HEK293 (cell line): ENCODE results near the gene SIRPB2.

ENCODE experiments used
- KLF7 ChIP-seq: fragments of 450-650 bp; formaldehyde crosslinking; IDR thresholded peaks from 2 replicates; pipeline ENCODE4 v1.5.1; 2016; ENCODE audit warnings: missing biosample characterization, missing genetic modification characterization, borderline replicate concordance
- RBAK ChIP-seq: fragments of 450-650 bp; formaldehyde crosslinking; IDR thresholded peaks from 2 replicates; pipeline ENCODE4 v1.5.1; 2016; ENCODE audit warnings: missing biosample characterization, missing genetic modification characterization
- SETDB1 ChIP-seq: IDR thresholded peaks from one replicate; pipeline ENCODE4 v1.6.1; 2017; ENCODE audit warnings: mild to moderate bottlenecking, low read length, moderate library complexity, mixed read lengths; ENCODE audit not compliant: insufficient read length
- TF ChIP-seq, protein P1 (sequence below): fragments of 450-650 bp; formaldehyde crosslinking; IDR thresholded peaks from 2 replicates; pipeline ENCODE4 v1.5.1; 2016; ENCODE audit warnings: missing biosample characterization, missing genetic modification characterization
- TF ChIP-seq, protein P2 (sequence below): fragments of 450-650 bp; formaldehyde crosslinking; IDR thresholded peaks from 2 replicates; pipeline ENCODE4 v1.5.1; 2016; ENCODE audit warnings: missing biosample characterization, missing genetic modification characterization, borderline replicate concordance

DNA sequence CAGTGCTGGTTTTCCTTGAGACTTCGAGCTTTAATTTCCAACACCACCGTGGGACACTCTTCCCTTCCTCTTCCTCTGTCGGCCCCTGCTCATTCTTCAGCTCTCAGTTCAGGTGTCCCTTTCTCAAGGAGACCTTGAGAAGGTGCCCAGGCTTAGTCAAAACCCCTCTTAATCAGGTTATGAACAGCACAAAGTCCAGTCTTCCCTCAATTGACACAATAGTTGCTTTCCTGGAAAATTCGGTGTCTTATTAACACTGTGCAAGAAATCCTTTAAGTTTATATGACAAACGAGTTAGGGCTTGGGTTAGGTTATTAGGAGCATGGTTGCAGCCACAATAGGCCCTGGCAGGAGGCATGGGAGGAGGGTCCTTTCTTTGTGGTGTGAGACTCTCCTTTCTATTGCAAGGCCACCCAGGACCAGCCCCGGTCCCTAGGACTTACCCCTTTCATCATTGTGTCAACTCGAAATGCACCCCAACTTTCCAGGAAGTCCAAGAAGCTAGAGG, 23.0 kb downstream of the SIRPB2 start:
- TF ChIP-seq, protein P1, sequence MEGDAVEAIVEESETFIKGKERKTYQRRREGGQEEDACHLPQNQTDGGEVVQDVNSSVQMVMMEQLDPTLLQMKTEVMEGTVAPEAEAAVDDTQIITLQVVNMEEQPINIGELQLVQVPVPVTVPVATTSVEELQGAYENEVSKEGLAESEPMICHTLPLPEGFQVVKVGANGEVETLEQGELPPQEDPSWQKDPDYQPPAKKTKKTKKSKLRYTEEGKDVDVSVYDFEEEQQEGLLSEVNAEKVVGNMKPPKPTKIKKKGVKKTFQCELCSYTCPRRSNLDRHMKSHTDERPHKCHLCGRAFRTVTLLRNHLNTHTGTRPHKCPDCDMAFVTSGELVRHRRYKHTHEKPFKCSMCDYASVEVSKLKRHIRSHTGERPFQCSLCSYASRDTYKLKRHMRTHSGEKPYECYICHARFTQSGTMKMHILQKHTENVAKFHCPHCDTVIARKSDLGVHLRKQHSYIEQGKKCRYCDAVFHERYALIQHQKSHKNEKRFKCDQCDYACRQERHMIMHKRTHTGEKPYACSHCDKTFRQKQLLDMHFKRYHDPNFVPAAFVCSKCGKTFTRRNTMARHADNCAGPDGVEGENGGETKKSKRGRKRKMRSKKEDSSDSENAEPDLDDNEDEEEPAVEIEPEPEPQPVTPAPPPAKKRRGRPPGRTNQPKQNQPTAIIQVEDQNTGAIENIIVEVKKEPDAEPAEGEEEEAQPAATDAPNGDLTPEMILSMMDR (tag by site-specific recombination) = no peak
- TF ChIP-seq SETDB1 (no peak), KLF7 (tag by site-specific recombination) (no peak), RBAK (no peak)
- TF ChIP-seq, protein P2, sequence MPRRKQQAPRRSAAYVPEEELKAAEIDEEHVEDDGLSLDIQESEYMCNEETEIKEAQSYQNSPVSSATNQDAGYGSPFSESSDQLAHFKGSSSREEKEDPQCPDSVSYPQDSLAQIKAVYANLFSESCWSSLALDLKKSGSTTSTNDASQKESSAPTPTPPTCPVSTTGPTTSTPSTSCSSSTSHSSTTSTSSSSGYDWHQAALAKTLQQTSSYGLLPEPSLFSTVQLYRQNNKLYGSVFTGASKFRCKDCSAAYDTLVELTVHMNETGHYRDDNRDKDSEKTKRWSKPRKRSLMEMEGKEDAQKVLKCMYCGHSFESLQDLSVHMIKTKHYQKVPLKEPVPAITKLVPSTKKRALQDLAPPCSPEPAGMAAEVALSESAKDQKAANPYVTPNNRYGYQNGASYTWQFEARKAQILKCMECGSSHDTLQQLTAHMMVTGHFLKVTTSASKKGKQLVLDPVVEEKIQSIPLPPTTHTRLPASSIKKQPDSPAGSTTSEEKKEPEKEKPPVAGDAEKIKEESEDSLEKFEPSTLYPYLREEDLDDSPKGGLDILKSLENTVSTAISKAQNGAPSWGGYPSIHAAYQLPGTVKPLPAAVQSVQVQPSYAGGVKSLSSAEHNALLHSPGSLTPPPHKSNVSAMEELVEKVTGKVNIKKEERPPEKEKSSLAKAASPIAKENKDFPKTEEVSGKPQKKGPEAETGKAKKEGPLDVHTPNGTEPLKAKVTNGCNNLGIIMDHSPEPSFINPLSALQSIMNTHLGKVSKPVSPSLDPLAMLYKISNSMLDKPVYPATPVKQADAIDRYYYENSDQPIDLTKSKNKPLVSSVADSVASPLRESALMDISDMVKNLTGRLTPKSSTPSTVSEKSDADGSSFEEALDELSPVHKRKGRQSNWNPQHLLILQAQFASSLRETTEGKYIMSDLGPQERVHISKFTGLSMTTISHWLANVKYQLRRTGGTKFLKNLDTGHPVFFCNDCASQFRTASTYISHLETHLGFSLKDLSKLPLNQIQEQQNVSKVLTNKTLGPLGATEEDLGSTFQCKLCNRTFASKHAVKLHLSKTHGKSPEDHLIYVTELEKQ (tag by site-specific recombination) = no peak
